Measurements from ENCODE around the gene ARSB. TPM values are rescaled to one million over a fixed set of nuclear protein-coding genes. Genes with fewer than 3 reads are reported as not detected.

ARSB gene
- total RNA-seq, 1 donor from 2014 or later: 30.2 TPM

- Histone ChIP-seq H3K9ac (ENCODE audit: low read length) (no peak overlapping the region), H3K27me3 (ENCODE audit: insufficient read depth, low read length) (no peaks in the 10 kb centered on the region), H3K4me1 (ENCODE audit: insufficient read depth, low read length) (no peaks in the 10 kb centered on the region), H3K36me3 (ENCODE audit: insufficient read depth, low read length) (no peaks in the 10 kb centered on the region), H3K4me2 (ENCODE audit: low read length) (no peak overlapping the region), H3K4me3 (ENCODE audit: insufficient read depth, low read depth, low read length) (no peak overlapping the region), H4K20me1 (ENCODE audit: insufficient read depth, low read length) (no peaks in the 10 kb centered on the region), H3K27ac (ENCODE audit: low read depth, low read length) (no peak overlapping the region), H3K9me3 (ENCODE audit: insufficient read depth, low read depth, low read length) (no peaks in the 10 kb centered on the region), H2AFZ (ENCODE audit: low read depth, low read length) (no peak overlapping the region), H3K79me2 (ENCODE audit: insufficient read depth, low read length) (no peaks in the 10 kb centered on the region)
- no peak overlapping the region for H3K4me3 Mint-ChIP-seq (ENCODE audit: unreplicated experiment)
- TF ChIP-seq, protein P1, sequence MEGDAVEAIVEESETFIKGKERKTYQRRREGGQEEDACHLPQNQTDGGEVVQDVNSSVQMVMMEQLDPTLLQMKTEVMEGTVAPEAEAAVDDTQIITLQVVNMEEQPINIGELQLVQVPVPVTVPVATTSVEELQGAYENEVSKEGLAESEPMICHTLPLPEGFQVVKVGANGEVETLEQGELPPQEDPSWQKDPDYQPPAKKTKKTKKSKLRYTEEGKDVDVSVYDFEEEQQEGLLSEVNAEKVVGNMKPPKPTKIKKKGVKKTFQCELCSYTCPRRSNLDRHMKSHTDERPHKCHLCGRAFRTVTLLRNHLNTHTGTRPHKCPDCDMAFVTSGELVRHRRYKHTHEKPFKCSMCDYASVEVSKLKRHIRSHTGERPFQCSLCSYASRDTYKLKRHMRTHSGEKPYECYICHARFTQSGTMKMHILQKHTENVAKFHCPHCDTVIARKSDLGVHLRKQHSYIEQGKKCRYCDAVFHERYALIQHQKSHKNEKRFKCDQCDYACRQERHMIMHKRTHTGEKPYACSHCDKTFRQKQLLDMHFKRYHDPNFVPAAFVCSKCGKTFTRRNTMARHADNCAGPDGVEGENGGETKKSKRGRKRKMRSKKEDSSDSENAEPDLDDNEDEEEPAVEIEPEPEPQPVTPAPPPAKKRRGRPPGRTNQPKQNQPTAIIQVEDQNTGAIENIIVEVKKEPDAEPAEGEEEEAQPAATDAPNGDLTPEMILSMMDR (IDR thresholded peaks at IDR 0.05; ENCODE audit: insufficient read depth, low read depth, low read length): no peak
- no peak for TF ChIP-seq EZH2 (IDR thresholded peaks at IDR 0.05; ENCODE audit: insufficient read depth, low read length)
- DNase-seq (ENCODE audit: low read depth) (no peak), FAIRE-seq (no peak)
- H3K27me3 Mint-ChIP-seq (ENCODE audit: low read depth, unreplicated experiment): peaks cover 5% of the 10 kb centered on the region
- H3K27ac Mint-ChIP-seq (ENCODE audit: unreplicated experiment): no peak overlapping the region
- H3K36me3 Mint-ChIP-seq (ENCODE audit: low read depth, unreplicated experiment): no peaks in the 10 kb centered on the region
- no peaks in the 10 kb centered on the region for H3K9me3 Mint-ChIP-seq (ENCODE audit: unreplicated experiment)
- H3K4me1 Mint-ChIP-seq (ENCODE audit: low read depth, unreplicated experiment): no peaks in the 10 kb centered on the region
These were observed 8.1 kb upstream of the ARSB start for GRCh38 chr5:78993165-78993564.

GRCh38 chr5:78992146-78992545, 7.0 kb upstream of the ARSB start:
- TF ChIP-seq, protein P1 (IDR thresholded peaks at IDR 0.05; ENCODE audit: insufficient read depth, low read depth, low read length): no peak
- TF ChIP-seq EZH2 (IDR thresholded peaks at IDR 0.05; ENCODE audit: insufficient read depth, low read length): no peak
- H3K4me3 ChIP-seq (ENCODE audit: insufficient read depth, low read depth, low read length): no peak overlapping the region
- no peaks in the 10 kb centered on the region for H3K9me3 ChIP-seq (ENCODE audit: insufficient read depth, low read depth, low read length)
- H3K4me3 Mint-ChIP-seq (ENCODE audit: unreplicated experiment): no peak overlapping the region
- no peaks in the 10 kb centered on the region for H3K36me3 Mint-ChIP-seq (ENCODE audit: low read depth, unreplicated experiment)
- FAIRE-seq: no peak
- H3K4me1 ChIP-seq (ENCODE audit: insufficient read depth, low read length): no peaks in the 10 kb centered on the region
- H3K27me3 ChIP-seq (ENCODE audit: insufficient read depth, low read length): no peaks in the 10 kb centered on the region
- H2AFZ ChIP-seq (ENCODE audit: low read depth, low read length): no peak overlapping the region
- no peak for DNase-seq (ENCODE audit: low read depth)
- H3K4me2 ChIP-seq (ENCODE audit: low read length): no peak overlapping the region
- H3K27ac Mint-ChIP-seq (ENCODE audit: unreplicated experiment): no peak overlapping the region
- no peaks in the 10 kb centered on the region for H3K36me3 ChIP-seq (ENCODE audit: insufficient read depth, low read length)
- no peaks in the 10 kb centered on the region for H3K79me2 ChIP-seq (ENCODE audit: insufficient read depth, low read length)
- no peaks in the 10 kb centered on the region for H4K20me1 ChIP-seq (ENCODE audit: insufficient read depth, low read length)
- H3K27ac ChIP-seq (ENCODE audit: low read depth, low read length): no peak overlapping the region
- H3K9me3 Mint-ChIP-seq (ENCODE audit: unreplicated experiment): no peaks in the 10 kb centered on the region
- no peaks in the 10 kb centered on the region for H3K4me1 Mint-ChIP-seq (ENCODE audit: low read depth, unreplicated experiment)
- H3K27me3 Mint-ChIP-seq (ENCODE audit: low read depth, unreplicated experiment): peaks cover 5% of the 10 kb centered on the region
- H3K9ac ChIP-seq (ENCODE audit: low read length): no peak overlapping the region

DNA sequence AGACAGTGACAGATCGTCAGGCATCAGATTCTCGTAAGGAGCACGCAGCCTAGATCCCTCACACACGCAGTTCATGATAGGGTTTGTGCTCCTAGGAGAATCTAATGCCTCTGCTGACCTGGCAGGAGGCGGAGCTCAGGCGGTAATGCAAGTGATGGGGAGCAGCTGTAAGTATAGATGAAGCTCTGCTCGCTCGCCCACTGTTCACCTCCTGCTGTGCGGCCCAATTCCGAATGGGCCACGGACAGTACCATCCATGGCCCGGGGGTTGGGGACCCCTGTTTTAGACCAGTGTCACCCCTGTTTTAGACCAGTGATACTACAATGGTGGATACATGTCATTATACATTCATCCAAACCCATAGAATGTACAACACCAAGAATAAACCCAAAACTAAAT, 4.0 kb upstream of the ARSB start:
- Histone ChIP-seq H3K4me3 (ENCODE audit: insufficient read depth, low read depth, low read length) (no peak overlapping the region), H3K79me2 (ENCODE audit: insufficient read depth, low read length) (no peaks in the 10 kb centered on the region), H3K9ac (ENCODE audit: low read length) (no peak overlapping the region), H3K36me3 (ENCODE audit: insufficient read depth, low read length) (no peaks in the 10 kb centered on the region), H3K4me1 (ENCODE audit: insufficient read depth, low read length) (peaks cover 10% of the 10 kb centered on the region), H3K9me3 (ENCODE audit: insufficient read depth, low read depth, low read length) (no peaks in the 10 kb centered on the region), H2AFZ (ENCODE audit: low read depth, low read length) (no peak overlapping the region), H4K20me1 (ENCODE audit: insufficient read depth, low read length) (no peaks in the 10 kb centered on the region), H3K27ac (ENCODE audit: low read depth, low read length) (no peak overlapping the region), H3K27me3 (ENCODE audit: insufficient read depth, low read length) (no peaks in the 10 kb centered on the region), H3K4me2 (ENCODE audit: low read length) (no peak overlapping the region)
- DNase-seq (ENCODE audit: low read depth) (no peak), FAIRE-seq (no peak)
- Mint-ChIP-seq H3K4me3 (ENCODE audit: unreplicated experiment) (no peak overlapping the region), H3K9me3 (ENCODE audit: unreplicated experiment) (no peaks in the 10 kb centered on the region), H3K27me3 (ENCODE audit: low read depth, unreplicated experiment) (peaks cover 5% of the 10 kb centered on the region), H3K27ac (ENCODE audit: unreplicated experiment) (no peak overlapping the region), H3K4me1 (ENCODE audit: low read depth, unreplicated experiment) (peaks cover 9% of the 10 kb centered on the region), H3K36me3 (ENCODE audit: low read depth, unreplicated experiment) (no peaks in the 10 kb centered on the region)
- TF ChIP-seq EZH2 (IDR thresholded peaks at IDR 0.05; ENCODE audit: insufficient read depth, low read length): no peak
- TF ChIP-seq, protein P1 (IDR thresholded peaks at IDR 0.05; ENCODE audit: insufficient read depth, low read depth, low read length): no peak

Measured in astrocyte (in vitro differentiated cells and primary cell).